ENCODE results near the gene KLRF1.

The KLRF1 gene

DNA sequence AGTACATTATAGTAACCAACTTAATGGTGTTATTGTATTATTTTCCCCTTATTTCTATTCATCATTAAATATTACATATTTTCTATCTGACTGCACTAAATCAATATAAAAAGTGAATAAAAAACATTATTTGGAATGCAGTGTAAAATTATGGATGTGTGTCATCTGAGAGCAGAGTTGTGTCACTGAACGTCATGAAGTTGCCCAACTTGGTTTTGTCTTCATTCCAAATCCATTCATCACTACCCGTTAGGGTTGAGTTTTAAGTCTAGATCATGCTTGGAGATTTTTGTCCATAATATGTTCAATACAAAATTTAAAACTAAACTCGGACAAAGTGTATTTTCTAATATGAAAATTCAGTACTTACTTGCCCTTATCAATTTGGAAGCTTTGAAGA is 16.1 kb downstream of the KLRF1 start:
- no peak overlapping the region for H3K27ac Mint-ChIP-seq
- no peak for DNase-seq (ENCODE audit: low spot score in 2 of 2)
- no peaks in the 10 kb centered on the region for H3K36me3 Mint-ChIP-seq

DNA sequence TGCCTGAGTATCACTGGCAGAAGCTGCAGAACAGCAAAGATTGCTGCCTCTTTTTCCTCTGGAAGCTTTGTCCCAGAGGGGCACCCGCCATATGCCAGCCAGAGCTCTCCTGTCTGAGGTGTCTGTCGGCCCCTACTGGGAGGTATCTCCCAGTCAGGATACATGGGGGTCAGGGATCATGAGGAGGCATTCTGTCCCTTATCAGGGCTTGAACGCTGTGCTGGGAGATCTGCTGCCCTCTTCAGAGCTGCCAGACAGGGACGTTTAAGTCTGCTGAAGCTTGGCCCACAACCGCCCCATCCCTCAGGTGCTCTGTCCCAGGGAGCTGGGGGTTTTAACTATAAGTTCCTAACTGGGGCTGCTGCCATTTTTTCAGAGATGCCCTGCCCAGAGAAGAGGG is 21.6 kb downstream of the KLRF1 start:
- no peak for DNase-seq (ENCODE audit: low spot score in 2 of 2)
- Mint-ChIP-seq H3K36me3 (peaks cover 49% of the 10 kb centered on the region), H3K4me3 (no peak overlapping the region), H3K9me3 (peaks cover 17% of the 10 kb centered on the region), H3K4me1 (peaks cover 20% of the 10 kb centered on the region), H3K27ac (no peak overlapping the region)
- ATAC-seq: no peak

More for the DNA sequence above, 16.1 kb downstream of the KLRF1 start:
- no peak overlapping the region for H3K4me3 Mint-ChIP-seq
- H3K4me1 Mint-ChIP-seq: peaks cover 10% of the 10 kb centered on the region
- no peak for ATAC-seq
- H3K9me3 Mint-ChIP-seq: peaks cover 17% of the 10 kb centered on the region

DNA sequence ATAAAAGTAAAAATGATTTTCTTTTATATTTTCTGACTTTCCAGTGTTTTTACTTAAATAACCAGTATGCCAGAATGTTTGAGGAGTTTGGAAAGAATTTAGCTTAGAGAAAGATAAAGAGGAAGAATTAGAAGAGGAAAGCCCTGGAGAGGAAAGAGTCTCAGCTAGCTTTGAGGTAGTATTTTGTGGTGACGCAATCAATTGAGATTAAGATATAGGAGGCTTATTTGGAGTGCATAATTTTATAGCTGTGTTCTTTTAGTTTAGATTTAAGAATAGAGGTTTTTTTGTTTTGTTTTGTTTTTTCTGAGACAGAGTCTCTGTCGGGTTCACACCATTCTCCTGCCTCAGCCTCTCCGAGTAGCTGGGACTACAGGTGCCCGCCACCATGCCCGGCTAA is 23.8 kb downstream of the KLRF1 start:
- Mint-ChIP-seq H3K9me3 (peaks cover 17% of the 10 kb centered on the region), H3K27ac (peak overlapping the region; percentile 6), H3K36me3 (peaks cover 70% of the 10 kb centered on the region), H3K4me3 (no peak overlapping the region), H3K4me1 (peaks cover 29% of the 10 kb centered on the region)
- DNase-seq (ENCODE audit: low spot score in 2 of 2) (no peak), ATAC-seq (no peak)

DNA sequence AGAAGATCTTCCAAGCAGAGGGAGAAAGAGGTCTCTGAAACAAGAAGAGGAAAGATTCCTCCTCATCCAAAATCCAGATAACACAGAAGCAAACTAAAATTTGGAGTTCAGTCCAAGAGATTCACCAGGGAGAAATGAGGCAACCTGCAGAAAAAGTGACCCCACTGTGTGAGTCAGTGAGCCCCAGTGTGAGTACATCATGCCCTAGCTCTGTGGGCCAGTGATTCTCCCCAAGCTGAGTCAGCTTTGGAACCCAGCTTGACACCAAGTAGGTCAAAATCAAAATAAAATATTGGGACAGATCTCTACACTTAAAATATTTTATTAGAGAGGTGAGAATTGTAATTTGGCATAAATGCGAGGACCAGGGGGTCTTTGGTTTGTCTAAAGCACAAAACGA is 24.6 kb downstream of the KLRF1 start:
- DNase-seq (ENCODE audit: low spot score in 2 of 2) (no peak), ATAC-seq (peak; percentile 92)
- Mint-ChIP-seq H3K36me3 (peaks cover 79% of the 10 kb centered on the region), H3K27ac (peak overlapping the region; percentile 6), H3K4me1 (peaks cover 25% of the 10 kb centered on the region), H3K9me3 (peaks cover 9% of the 10 kb centered on the region), H3K4me3 (no peak overlapping the region)

DNA sequence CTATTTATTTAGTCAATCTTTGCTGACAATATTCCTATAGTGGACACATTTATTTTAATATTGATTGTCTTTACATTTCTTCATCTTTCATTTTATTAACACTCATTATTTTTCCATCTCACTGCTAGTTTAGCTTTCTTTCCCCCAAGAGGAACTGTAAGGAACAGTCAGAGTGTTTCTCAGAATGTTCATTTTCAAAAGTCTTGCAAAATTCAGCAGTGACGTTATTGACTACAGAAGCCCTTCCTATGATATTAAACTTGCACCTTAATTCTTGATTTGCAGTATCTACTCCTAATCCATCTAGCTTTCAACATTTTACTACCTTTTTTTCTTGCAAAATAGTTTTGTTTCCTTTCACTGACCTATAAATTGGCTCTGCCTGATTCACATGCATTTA is 28.9 kb downstream of the KLRF1 start:
- H3K9me3 Mint-ChIP-seq: no peaks in the 10 kb centered on the region
- H3K36me3 Mint-ChIP-seq: peaks cover 99% of the 10 kb centered on the region
- peaks cover 42% of the 10 kb centered on the region for H3K4me1 Mint-ChIP-seq
- H3K27ac Mint-ChIP-seq: no peak overlapping the region
- H3K4me3 Mint-ChIP-seq: no peak overlapping the region
- no peak for ATAC-seq
- DNase-seq (ENCODE audit: low spot score in 2 of 2): no peak

DNA sequence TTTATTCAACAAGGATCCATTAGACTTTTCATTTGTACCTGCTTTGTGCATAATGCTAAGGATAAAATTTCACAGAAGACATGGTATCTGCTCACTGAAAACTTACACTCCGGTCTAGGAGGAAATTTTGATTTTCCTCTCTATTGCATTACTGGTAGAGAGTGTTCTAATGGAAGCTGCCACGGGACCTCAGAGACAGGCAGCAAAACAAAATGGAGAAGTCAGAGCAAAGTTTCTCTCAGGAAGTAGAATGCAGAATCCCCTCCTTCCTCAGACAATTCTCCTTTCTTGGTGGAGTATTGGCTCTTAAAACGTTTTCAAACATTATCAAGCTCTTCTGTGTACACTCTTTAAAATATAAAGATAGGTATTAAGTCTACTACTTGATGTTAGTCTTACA is 29.6 kb downstream of the KLRF1 start:
- ATAC-seq (no peak), DNase-seq (ENCODE audit: low spot score in 2 of 2) (no peak)
- Mint-ChIP-seq H3K4me1 (peaks cover 44% of the 10 kb centered on the region), H3K4me3 (no peak overlapping the region), H3K27ac (peak overlapping the region; percentile 27), H3K36me3 (peaks cover 95% of the 10 kb centered on the region), H3K9me3 (no peaks in the 10 kb centered on the region)

DNA sequence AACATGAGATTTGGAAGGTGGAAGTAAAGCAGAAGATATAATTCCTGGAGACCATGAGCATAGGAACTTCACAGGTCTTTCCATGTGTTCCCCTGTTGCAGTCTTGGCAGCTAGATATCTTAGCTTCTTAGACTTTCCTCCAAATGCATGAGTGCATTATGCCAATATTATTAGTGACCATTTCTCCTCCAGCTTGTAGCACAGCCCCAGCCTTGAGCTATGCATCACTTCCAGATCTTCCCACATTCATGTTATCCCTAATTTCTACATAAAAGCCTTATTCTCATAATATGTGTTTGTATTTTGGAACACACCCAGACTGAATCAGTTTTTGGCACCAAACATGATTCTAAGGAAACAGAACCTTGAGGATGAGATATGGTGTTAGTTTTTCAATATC is 30.9 kb downstream of the KLRF1 start:
- DNase-seq (ENCODE audit: low spot score in 2 of 2) (no peak), ATAC-seq (no peak)
- Mint-ChIP-seq H3K4me3 (no peak overlapping the region), H3K36me3 (peaks cover 95% of the 10 kb centered on the region), H3K27ac (no peak overlapping the region), H3K9me3 (peaks cover under 1% of the 10 kb centered on the region), H3K4me1 (peaks cover 47% of the 10 kb centered on the region)

DNA sequence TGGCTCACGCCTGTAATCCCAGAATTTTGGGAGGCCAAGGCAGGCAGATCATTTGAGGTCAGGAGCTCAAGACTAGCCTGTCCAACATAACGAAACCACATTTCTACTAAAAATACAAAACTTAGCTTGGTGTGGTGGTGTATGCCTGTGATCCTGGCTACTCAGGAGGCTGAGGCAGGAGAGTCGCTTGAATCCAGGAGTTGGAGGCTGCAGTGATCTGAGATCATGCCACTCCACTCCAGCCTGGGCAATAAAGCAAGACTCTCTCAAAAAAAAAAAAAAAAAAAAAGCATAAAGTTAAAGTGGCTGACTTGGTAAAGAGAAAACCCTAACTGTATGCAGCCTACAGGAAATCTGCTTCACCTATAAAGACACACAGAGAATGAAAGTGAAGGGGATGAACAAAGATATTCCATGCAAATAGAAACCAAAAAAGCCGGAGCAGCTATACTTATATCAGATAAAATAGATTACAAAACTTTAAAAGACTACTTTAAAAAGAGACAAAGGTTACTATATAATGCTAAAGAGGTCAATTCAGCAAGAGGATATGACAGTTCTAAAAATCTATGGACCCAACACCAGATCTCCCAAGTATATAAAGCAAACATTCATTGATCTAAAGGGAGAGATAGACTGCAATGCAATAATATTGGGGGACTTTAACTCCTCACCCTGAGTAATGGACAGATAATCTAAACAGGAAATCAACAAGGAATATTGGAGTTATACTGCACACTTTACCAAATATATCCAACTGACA is 37.8 kb downstream of the KLRF1 start:
- DNase-seq (ENCODE audit: low spot score in 2 of 2) (no peak), ATAC-seq (peak; percentile 37)
- Mint-ChIP-seq H3K4me1 (peaks cover 37% of the 10 kb centered on the region), H3K27ac (peak overlapping the region; percentile 98), H3K36me3 (peaks cover 91% of the 10 kb centered on the region), H3K9me3 (peaks cover 7% of the 10 kb centered on the region), H3K4me3 (peak overlapping the region; percentile 81)

DNA sequence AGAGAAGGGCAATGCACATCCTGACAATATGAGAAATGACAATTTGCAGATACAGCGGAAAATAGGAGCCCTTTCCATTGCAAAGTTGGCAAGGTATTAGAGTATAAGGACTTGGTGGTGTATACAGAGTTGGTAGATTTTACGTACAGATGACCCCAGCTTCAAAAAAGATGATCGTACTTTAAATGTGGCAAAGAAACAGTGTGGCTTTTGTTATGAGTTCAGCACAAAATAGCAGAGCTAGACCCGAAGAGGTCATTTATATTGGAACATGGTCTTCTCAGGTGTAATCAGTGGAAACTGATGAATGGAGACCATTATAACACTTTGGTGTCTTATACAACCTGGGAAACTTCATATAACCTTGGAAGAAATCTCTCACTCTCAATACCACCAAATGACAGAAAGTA is 39.6 kb downstream of the KLRF1 start:
- Mint-ChIP-seq H3K4me3 (peak overlapping the region; percentile 81), H3K36me3 (peaks cover 79% of the 10 kb centered on the region), H3K9me3 (peaks cover 7% of the 10 kb centered on the region), H3K27ac (peak overlapping the region; percentile 98), H3K4me1 (peaks cover 34% of the 10 kb centered on the region)
- ATAC-seq: no peak
- no peak for DNase-seq (ENCODE audit: low spot score in 2 of 2)

DNA sequence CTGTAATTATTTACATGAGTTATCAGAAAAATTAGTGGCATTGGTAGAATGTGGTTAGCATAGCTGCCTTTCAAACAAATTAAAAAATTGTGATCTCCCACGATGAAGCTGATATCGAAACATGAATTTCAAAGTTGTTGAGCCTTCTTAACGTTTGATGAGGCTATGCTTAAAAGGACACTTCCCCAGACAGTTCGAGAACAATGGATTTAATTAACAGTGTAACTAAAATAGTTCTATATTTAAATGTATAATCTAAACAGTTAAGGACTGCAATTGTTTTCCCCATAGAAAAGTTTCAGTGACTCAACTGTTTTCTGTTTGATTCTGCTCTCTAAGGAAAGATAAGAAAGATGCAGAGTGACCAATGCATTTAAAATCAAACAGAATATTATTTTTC is 40.2 kb downstream of the KLRF1 start:
- Mint-ChIP-seq H3K9me3 (peaks cover 7% of the 10 kb centered on the region), H3K27ac (peak overlapping the region; percentile 98), H3K4me3 (peak overlapping the region; percentile 81), H3K36me3 (peaks cover 73% of the 10 kb centered on the region), H3K4me1 (peaks cover 35% of the 10 kb centered on the region)
- no peak for DNase-seq (ENCODE audit: low spot score in 2 of 2)
- ATAC-seq: no peak

DNA sequence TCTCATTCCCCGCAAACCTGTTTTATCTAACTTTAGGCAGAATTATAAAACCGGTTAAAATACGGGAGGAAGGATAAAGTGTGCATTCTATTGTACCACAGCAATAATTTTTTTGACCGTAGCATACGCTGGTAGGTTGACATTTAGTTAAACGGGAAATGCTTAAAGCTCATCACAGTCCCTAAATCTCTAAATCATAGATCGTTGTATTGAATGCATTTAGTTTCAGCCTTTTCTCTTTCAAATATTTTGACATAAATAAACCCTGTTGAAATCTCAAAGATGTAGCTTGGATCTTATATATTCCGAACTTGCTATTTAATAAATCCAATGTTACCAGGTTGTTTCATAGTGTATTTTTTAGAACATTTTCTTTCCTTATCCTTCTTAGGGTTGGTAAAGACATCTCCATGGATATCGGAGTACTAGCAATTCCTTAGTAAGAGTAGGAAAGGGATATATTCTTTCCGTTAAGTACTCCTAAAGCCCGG is 41.1 kb downstream of the KLRF1 start:
- no peak for DNase-seq (ENCODE audit: low spot score in 2 of 2)
- ATAC-seq: no peak
- peaks cover 27% of the 10 kb centered on the region for H3K4me1 Mint-ChIP-seq
- H3K36me3 Mint-ChIP-seq: peaks cover 65% of the 10 kb centered on the region
- peak overlapping the region; percentile 98 for H3K27ac Mint-ChIP-seq
- H3K4me3 Mint-ChIP-seq: peak overlapping the region; percentile 81
- peaks cover 4% of the 10 kb centered on the region for H3K9me3 Mint-ChIP-seq

DNA sequence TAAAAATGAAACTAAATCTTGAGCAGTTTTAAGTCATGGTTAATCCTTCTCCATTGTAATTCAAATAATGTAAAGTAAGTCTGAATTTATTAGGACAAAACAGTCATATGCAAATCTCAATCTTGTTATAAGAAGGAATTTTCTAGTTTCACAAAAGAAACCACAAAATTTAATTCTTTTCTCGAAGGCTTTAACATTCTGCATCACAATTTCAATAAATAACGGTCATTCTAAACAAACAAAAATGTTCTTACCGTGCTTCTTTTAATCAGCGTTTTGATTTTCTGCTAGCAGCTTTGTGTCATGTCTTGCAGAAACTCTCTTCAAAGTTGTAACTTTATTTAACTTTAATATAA is 41.6 kb downstream of the KLRF1 start:
- Mint-ChIP-seq H3K4me1 (peaks cover 21% of the 10 kb centered on the region), H3K36me3 (peaks cover 59% of the 10 kb centered on the region), H3K4me3 (peak overlapping the region; percentile 81), H3K27ac (peak overlapping the region; percentile 98), H3K9me3 (no peaks in the 10 kb centered on the region)
- DNase-seq (ENCODE audit: low spot score in 2 of 2) (no peak), ATAC-seq (no peak)

DNA sequence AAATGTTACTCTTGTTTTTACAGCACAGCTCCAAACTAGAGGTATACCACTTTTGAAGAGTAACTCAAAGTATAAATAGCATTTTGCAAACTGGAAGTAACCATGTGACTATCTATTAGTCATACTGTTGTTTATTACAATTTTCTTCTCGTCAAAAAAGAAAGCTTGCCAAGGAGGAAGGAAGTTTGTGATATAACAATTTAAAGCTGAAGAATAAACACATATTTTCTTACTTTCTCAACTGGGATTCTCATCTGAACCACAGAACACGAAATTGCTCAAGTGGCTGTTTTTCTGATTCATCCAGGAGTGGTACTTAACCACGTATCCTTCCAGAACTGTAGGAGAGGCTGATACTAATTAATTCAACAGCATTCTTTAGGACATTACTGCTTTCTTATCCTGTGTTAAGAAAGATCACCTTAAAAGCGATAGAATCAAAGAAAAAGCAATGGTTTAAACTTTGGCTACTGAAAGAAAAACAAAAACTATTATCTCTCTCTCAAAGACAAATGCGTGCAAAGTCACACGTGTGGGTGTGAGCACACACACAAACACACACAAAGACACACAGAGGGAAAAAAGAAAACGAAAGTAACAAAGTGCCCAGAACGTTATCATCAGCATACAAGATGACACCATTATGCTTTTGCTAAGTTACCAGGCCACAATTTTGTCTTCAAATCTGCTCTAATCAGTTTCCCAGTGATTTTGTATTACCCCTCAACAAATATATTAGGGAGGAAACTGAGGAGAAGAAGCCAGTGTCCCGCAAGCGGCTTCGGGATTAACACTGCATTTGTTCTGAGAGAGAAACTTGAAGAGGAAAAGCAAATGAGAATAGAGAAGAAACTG is 42.3 kb downstream of the KLRF1 start, which contains the start of gene CLEC2B:
TSS of gene CLEC2B (minus strand) at position 48 of the 855 bp plus-strand sequence.
- ATAC-seq (peak; percentile 90), DNase-seq (ENCODE audit: low spot score in 2 of 2) (no peak)
- Mint-ChIP-seq H3K4me1 (peaks cover 15% of the 10 kb centered on the region), H3K9me3 (no peaks in the 10 kb centered on the region), H3K4me3 (peak within 1 kb of the TSS; percentile 81), H3K27ac (peak within 1 kb of the TSS; percentile 98), H3K36me3 (peaks cover 53% of the 10 kb centered on the region)

DNA sequence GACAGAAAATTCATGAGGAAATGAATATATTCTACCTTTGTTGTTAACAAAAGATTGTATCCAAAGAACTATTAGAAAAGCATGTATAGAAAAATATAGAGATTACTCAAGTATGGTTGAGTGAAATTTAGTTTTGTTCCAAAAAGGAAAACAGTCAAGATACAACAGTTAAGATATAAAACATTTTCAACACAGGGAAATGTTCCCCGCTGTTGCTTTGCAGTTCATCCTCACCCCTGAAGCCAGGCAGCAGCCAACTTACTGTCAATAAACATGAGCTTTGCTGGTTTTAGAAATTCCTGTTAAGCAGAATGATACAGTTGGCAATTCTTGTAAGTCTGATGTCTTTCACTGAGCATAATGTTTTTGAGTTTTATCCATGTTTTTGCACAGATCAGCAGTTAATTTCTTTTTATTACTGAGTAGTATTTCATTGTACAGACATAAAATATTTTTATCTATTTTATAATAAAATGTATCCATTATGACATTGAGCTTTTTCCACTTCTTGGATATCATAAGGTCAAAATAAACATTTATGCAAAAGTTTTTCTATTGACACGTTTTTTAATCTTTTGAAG is 43.1 kb downstream of the KLRF1 start:
- Mint-ChIP-seq H3K4me3 (peak overlapping the region; percentile 81), H3K36me3 (peaks cover 44% of the 10 kb centered on the region), H3K4me1 (peaks cover 14% of the 10 kb centered on the region), H3K27ac (peak overlapping the region; percentile 98), H3K9me3 (no peaks in the 10 kb centered on the region)
- DNase-seq (ENCODE audit: low spot score in 2 of 2): no peak
- ATAC-seq: no peak

DNA sequence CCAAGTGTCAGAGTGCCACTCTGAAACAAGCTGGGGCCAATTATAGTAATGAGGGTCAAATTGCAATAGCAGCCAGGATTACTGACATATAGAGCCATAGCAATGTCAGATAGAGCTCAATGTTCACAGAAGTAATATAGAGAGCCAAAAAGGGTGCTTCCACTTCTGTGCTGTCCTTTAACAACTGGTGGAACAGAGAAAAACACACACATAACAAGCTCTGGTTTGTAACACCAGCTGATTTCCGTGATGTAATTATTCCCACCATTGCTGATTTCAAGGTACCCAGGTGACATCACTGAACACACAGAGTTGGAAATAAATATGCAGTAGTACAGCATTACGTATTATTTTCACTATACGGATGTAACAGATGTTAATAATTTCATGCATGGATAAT is 44.9 kb downstream of the KLRF1 start:
- H3K27ac Mint-ChIP-seq: no peak overlapping the region
- no peak overlapping the region for H3K4me3 Mint-ChIP-seq
- no peaks in the 10 kb centered on the region for H3K9me3 Mint-ChIP-seq

More for the DNA sequence above, 44.9 kb downstream of the KLRF1 start:
- H3K4me1 Mint-ChIP-seq: peaks cover 14% of the 10 kb centered on the region
- peak; percentile 24 for ATAC-seq
- DNase-seq (ENCODE audit: low spot score in 2 of 2): no peak
- H3K36me3 Mint-ChIP-seq: peaks cover 27% of the 10 kb centered on the region

All from stimulated activated effector memory CD8-positive, alpha-beta T cell treated with anti-CD3 and anti-CD28 coated beads, Interleukin-12 subunit alpha, Interleukin-12 subunit beta, amount 100 ng/mL, for 72 hours (primary cell).